Type B pancreatic cell (in vitro differentiated cells): Measurements from ENCODE around the gene SLC8A1. TPM values are rescaled to one million over a fixed set of nuclear protein-coding genes. Genes with fewer than 3 reads are reported as not detected.

Experiments used
- DNase-seq: peaks from one replicate; pipeline ENCODE4 v3.0.0; 2021; ENCODE audit warnings: mixed read lengths; ENCODE audit not compliant: unreplicated experiment; ENCODE audit errors: extremely low spot score
- H3K27ac Mint-ChIP-seq: 2 replicates; pipeline ENCODE4 v1.8.0; 2021; ENCODE audit warnings: mild to moderate bottlenecking, mixed read lengths
- H3K27me3 Mint-ChIP-seq: 2 replicates; pipeline ENCODE4 v1.8.0; 2021; ENCODE audit warnings: mixed read lengths
- H3K36me3 Mint-ChIP-seq: 2 replicates; pipeline ENCODE4 v1.8.0; 2021; ENCODE audit warnings: mixed read lengths
- H3K4me1 Mint-ChIP-seq: one replicate; pipeline ENCODE4 v1.8.0; 2021; ENCODE audit warnings: mixed read lengths; ENCODE audit not compliant: unreplicated experiment
- H3K4me3 Mint-ChIP-seq: 2 replicates; pipeline ENCODE4 v1.8.0; 2021; ENCODE audit warnings: mild to moderate bottlenecking, mixed read lengths
- H3K9me3 Mint-ChIP-seq: 2 replicates; pipeline ENCODE4 v1.8.0; 2021; ENCODE audit warnings: mixed read lengths
- CTCF ChIP-seq: fragments of 200-600 bp; sonication (generic); conservative IDR thresholded peaks from 2 replicates; pipeline ENCODE4 v1.5.0; 2021; ENCODE audit warnings: antibody characterized with exemption, mild to moderate bottlenecking
- total RNA-seq: library from RNA; stranded (reverse); gene quantifications from 2 replicates; pipeline ENCODE4 v1.2.1, GENCODE V29; 2021; ENCODE audit warnings: low replicate concordance

SLC8A1 gene
- total RNA-seq, 1 donor from 2014 or later = 42.1 TPM

DNA sequence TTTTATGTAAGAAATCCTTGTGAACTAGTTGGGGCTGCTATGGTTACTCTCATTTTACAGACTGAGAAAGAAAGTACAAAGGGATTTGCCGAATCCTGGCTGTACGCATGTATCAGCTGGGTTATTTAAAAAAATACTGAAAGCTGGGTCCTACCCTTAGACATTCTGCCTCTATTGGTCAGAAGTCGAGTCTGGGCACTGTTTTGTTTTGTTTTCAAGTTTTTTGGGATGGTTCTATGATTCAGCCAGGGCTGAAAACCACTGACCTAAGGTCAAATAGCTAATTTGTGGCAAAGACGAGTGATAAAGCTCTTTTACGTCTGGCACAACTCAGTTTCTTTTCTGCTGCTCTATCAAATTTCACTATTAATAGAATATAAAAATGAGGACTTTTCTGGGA lies 5.9 kb upstream of the SLC8A1 start:
- Mint-ChIP-seq H3K27ac (no peak overlapping the region), H3K27me3 (peaks cover 27% of the 10 kb centered on the region), H3K4me1 (peaks cover 10% of the 10 kb centered on the region), H3K9me3 (no peaks in the 10 kb centered on the region), H3K36me3 (no peaks in the 10 kb centered on the region), H3K4me3 (no peak overlapping the region)
- no peak for TF ChIP-seq CTCF
- no peak for DNase-seq

GRCh38 chr2:40457366-40457765 lies 5.5 kb upstream of the SLC8A1 start:
- no peak for DNase-seq
- Mint-ChIP-seq H3K4me3 (no peak overlapping the region), H3K27ac (no peak overlapping the region), H3K9me3 (no peaks in the 10 kb centered on the region), H3K27me3 (peaks cover 31% of the 10 kb centered on the region), H3K4me1 (peaks cover 10% of the 10 kb centered on the region), H3K36me3 (no peaks in the 10 kb centered on the region)
- TF ChIP-seq CTCF = no peak

DNA sequence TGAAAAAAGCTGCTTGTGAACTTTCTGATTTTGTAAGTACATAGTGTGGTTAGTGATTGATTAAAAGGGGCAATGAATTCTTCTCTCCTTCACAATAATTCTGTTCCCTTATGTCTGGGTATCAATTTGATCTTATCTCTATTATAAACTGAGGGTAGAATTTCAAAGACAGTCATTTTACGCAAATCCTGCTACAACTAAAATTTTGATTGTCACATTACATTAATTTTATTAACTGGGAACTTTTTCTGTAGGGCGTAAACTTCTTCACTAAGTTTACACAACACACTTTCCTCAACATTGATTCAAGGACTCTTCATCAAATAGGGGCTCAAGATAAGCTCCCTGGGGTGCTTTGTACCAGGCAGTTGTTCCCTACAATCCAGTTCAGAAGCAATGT lies 5.0 kb upstream of the SLC8A1 start:
- H3K27me3 Mint-ChIP-seq = peaks cover 33% of the 10 kb centered on the region
- no peak overlapping the region for H3K27ac Mint-ChIP-seq
- H3K36me3 Mint-ChIP-seq = no peaks in the 10 kb centered on the region
- H3K9me3 Mint-ChIP-seq = no peaks in the 10 kb centered on the region
- peaks cover 10% of the 10 kb centered on the region for H3K4me1 Mint-ChIP-seq
- no peak for DNase-seq
- TF ChIP-seq CTCF = no peak
- no peak overlapping the region for H3K4me3 Mint-ChIP-seq

DNA sequence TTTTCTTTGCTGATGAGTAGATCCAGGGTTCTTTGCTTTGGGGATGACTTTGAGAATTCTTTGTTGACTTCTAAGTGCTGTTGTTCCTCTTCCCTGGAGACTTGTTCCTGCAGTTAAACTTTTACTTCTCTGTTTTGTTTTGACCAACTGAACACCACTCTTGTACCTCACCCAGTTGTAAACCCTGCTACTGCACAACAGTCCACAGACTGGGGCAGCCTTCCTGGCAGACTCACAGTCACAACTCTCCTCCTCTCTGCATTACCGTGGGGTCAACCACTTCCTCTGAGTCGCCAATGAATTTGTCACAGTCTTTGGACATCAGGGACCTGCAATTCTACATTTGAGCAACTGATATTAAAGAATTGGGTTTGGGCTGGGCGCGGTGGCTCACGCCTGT lies 3.8 kb upstream of the SLC8A1 start:
- Mint-ChIP-seq H3K4me1 (peaks cover 12% of the 10 kb centered on the region), H3K4me3 (no peak overlapping the region), H3K27ac (no peak overlapping the region), H3K9me3 (no peaks in the 10 kb centered on the region), H3K36me3 (no peaks in the 10 kb centered on the region), H3K27me3 (peaks cover 43% of the 10 kb centered on the region)
- DNase-seq = no peak
- TF ChIP-seq CTCF = no peak

DNA sequence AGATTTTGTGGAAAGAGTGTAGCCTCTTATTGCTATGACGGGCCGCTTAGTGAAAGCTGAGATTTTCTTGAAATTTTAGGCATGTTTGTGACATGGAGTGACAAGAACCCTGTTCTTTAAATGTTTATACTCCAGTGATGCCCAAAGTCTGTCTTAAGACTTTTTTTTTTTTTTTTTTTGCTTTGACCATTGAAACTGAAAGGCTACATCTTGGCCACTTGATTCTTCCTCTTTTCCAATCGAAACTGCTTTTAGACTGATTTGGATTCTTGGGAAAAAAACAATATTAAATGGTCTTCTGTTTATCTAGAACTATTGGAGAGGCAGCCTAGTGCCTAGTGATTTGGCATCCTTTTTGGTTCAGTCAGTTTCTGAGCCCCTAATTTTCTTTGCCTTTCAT lies 2.4 kb upstream of the SLC8A1 start:
- H3K36me3 Mint-ChIP-seq = no peaks in the 10 kb centered on the region

More for the DNA sequence above, 2.4 kb upstream of the SLC8A1 start:
- Mint-ChIP-seq H3K9me3 (no peaks in the 10 kb centered on the region), H3K27me3 (peaks cover 43% of the 10 kb centered on the region), H3K27ac (no peak overlapping the region), H3K4me3 (no peak overlapping the region), H3K4me1 (peaks cover 23% of the 10 kb centered on the region)
- no peak for TF ChIP-seq CTCF
- DNase-seq = no peak
